K562 (cell line): ENCODE measurements around the gene THAP2. TPM values are rescaled to one million over a fixed set of nuclear protein-coding genes. Genes with fewer than 3 reads are reported as not detected.

Experiments used
- ATF2 ChIP-seq: sonication (generic); formaldehyde crosslinking; IDR thresholded peaks from 2 replicates; pipeline ENCODE4 v1.8.1; 2022; ENCODE audit warnings: missing genetic modification reagents
- ATF6 ChIP-seq: sonication (generic); formaldehyde crosslinking; IDR thresholded peaks from 2 replicates; pipeline ENCODE4 v1.4.0; 2020; ENCODE audit warnings: mild to moderate bottlenecking, missing genetic modification reagents
- CBX1 ChIP-seq: sonication (generic); IDR thresholded peaks from 2 replicates; pipeline ENCODE4 v1.6.1; 2016; ENCODE audit warnings: antibody characterized with exemption, low read depth, mild to moderate bottlenecking
- DPF2 ChIP-seq: fragments of 450-650 bp; IDR thresholded peaks from 2 replicates; pipeline ENCODE4 v1.6.1; 2016
- EZH2 ChIP-seq: IDR thresholded peaks from 2 replicates; pipeline ENCODE4 v1.6.1; 2012; ENCODE audit warnings: low read depth, mild to moderate bottlenecking, inconsistent platforms, low read length, borderline replicate concordance
- FOXK1 ChIP-seq: sonication (generic); formaldehyde crosslinking; IDR thresholded peaks from 2 replicates; pipeline ENCODE4 v1.8.0; 2022; ENCODE audit warnings: missing genetic modification reagents, mild to moderate bottlenecking, borderline replicate concordance
- GABPB2 ChIP-seq: fragments of 250-450 bp; sonication (Bioruptor Pico); conservative IDR thresholded peaks from 2 replicates; pipeline ENCODE4 v1.5.1; 2021; ENCODE audit warnings: mild to moderate bottlenecking
- GTF2F1 ChIP-seq: IDR thresholded peaks from 2 replicates; pipeline ENCODE4 v1.6.1; 2011; ENCODE audit warnings: low read depth, low read length, improper control_type of control experiment
- HBP1 ChIP-seq: fragments of 450-650 bp; formaldehyde crosslinking; IDR thresholded peaks from 2 replicates; pipeline ENCODE4 v1.4.0; 2022; ENCODE audit warnings: missing genetic modification characterization
- HMBOX1 ChIP-seq: sonication (generic); IDR thresholded peaks from 2 replicates; pipeline ENCODE4 v1.6.1; 2016
- LARP7 ChIP-seq: fragments of 450-650 bp; IDR thresholded peaks from 2 replicates; pipeline ENCODE4 v1.6.1; 2016
- MCM5 ChIP-seq: fragments of 450-650 bp; IDR thresholded peaks from 2 replicates; pipeline ENCODE4 v1.6.1; 2016; ENCODE audit warnings: low read depth
- MNT ChIP-seq, 2 experiments: fragments of 450-650 bp; conservative IDR thresholded peaks; 2 replicates each; pipeline ENCODE4 v1.6.1; 2017; ENCODE audit warnings: mild to moderate bottlenecking in 2 of 2, moderate library complexity in 2 of 2
- PHF8 ChIP-seq: fragments of 200-600 bp; sonication (generic); IDR thresholded peaks from 2 replicates; pipeline ENCODE4 v1.6.1; 2012; ENCODE audit warnings: mixed run types, mild to moderate bottlenecking, inconsistent platforms, low read length, moderate library complexity, borderline replicate concordance
- POLR2H ChIP-seq: IDR thresholded peaks from 2 replicates; pipeline ENCODE4 v1.6.1; 2016; ENCODE audit warnings: missing genetic modification characterization, low read depth, mild to moderate bottlenecking, control low read depth, missing compliant biosample characterization, moderate library complexity
- RBM15 ChIP-seq: fragments of 200-400 bp; formaldehyde crosslinking; IDR thresholded peaks from 2 replicates; pipeline ENCODE4 v1.6.1; 2018; ENCODE audit warnings: mild to moderate bottlenecking, low read length, moderate library complexity; ENCODE audit not compliant: insufficient read depth
- SUPT5H ChIP-seq: fragments of 450-650 bp; IDR thresholded peaks from 2 replicates; pipeline ENCODE4 v1.6.1; 2016
- TCF3 ChIP-seq: sonication (generic); formaldehyde crosslinking; IDR thresholded peaks from 2 replicates; pipeline ENCODE4 v1.4.0; 2020; ENCODE audit warnings: mild to moderate bottlenecking, missing genetic modification reagents
- ZNF165 ChIP-seq: fragments of 250-450 bp; sonication (Bioruptor Pico); IDR thresholded peaks from 2 replicates; pipeline ENCODE4 v1.4.0; 2020; ENCODE audit warnings: borderline replicate concordance
- ZNF395 ChIP-seq: fragments of 200-800 bp; sonication (Bioruptor generic); IDR thresholded peaks from 2 replicates; pipeline ENCODE4 v1.6.1; 2017; ENCODE audit warnings: missing genetic modification characterization, missing compliant biosample characterization
- ZNF830 ChIP-seq: fragments of 250-450 bp; sonication (Bioruptor Pico); IDR thresholded peaks from 2 replicates; pipeline ENCODE4 v1.5.0; 2021; ENCODE audit warnings: mild to moderate bottlenecking
- polyA plus RNA-seq, 8 experiments: library from polyadenylated mRNA; depleted of rRNA in 4 of 8; stranded (reverse) in 5 of 8; unstranded in 3 of 8; fragments of >200 nt; fragmentation: Nextera tagmentation in 2 of 8; fragmentation: Illumina TruSeq in 1 of 8; extraction: Ambion mirVana in 2 of 8; extraction: Trizol in 1 of 8; gene quantifications; 2 replicates each; pipeline versions ENCODE4 v1.2.1 to v1.2.3, GENCODE V29; 2011 to 2014; ENCODE audit warnings: inconsistent platforms in 1 of 8, missing spikeins in 1 of 8
- total RNA-seq, 7 experiments: library from RNA; depleted of rRNA in 6 of 7; stranded (reverse); fragments of >200 nt in 6 of 7; fragmentation: Illumina TruSeq in 2 of 7; extraction: Trizol in 2 of 7; gene quantifications; 2 replicates each; pipeline versions ENCODE4 v1.2.1 to v1.2.3, GENCODE V29; 2011 to 2021; ENCODE audit warnings: low replicate concordance in 1 of 7

The THAP2 gene
- total and polyA plus RNA-seq, 9 of the 15 experiments (the other 6 are each of a cell fraction or from before 2014, with no cell fraction given), result 1.8 to 18.9 (median 7.3) TPM

GRCh38 chr12:71685312-71685906 lies 21.3 kb downstream of the THAP2 start (continued):
- no peak for TF ChIP-seq ATF2
- no peak for TF ChIP-seq ZNF165 (CRISPR knock-in tag)
- TF ChIP-seq SUPT5H, result no peak
- TF ChIP-seq HBP1 (CRISPR knock-in tag), result no peak
- no peak for TF ChIP-seq LARP7
- no peak for TF ChIP-seq ZNF395 (CRISPR knock-in tag)
- TF ChIP-seq MNT (conservative IDR thresholded peaks at IDR 0.05), result no peak
- no peak for TF ChIP-seq RBM15
- no peak for TF ChIP-seq MCM5
- no peak for TF ChIP-seq GABPB2 (CRISPR knock-in tag)
- no peak for TF ChIP-seq HMBOX1
- peak; percentile 46; the same call in 1 of the 2 replicates for TF ChIP-seq POLR2H (tag)
- no peak for TF ChIP-seq FOXK1 (CRISPR knock-in tag)
- TF ChIP-seq ZNF830 (CRISPR knock-in tag), result no peak
- TF ChIP-seq EZH2, result no peak
- no peak for TF ChIP-seq ATF6 (CRISPR knock-in tag)
- TF ChIP-seq TCF3, result no peak
- TF ChIP-seq GTF2F1, result no peak
- TF ChIP-seq PHF8, result no peak
- no peak; the same call in 1 of the 2 replicates for TF ChIP-seq DPF2
- no peak for TF ChIP-seq CBX1
